HUES6 (cell line): ENCODE data around the gene ACTN4.

Experiments used
- H3K27ac ChIP-seq: 2 replicates; pipeline ENCODE4 v1.7.0; 2013; ENCODE audit warnings: low read depth, mild to moderate bottlenecking, low read length, inconsistent platforms
- H3K27me3 ChIP-seq: 2 replicates; pipeline ENCODE4 v1.6.1; 2013; ENCODE audit warnings: low read length; ENCODE audit not compliant: control insufficient read depth, insufficient read depth
- H3K36me3 ChIP-seq: 2 replicates; pipeline ENCODE4 v1.6.1; 2013; ENCODE audit warnings: low read length; ENCODE audit not compliant: control insufficient read depth, insufficient read depth
- H3K4me1 ChIP-seq: 2 replicates; pipeline ENCODE4 v1.6.1; 2013; ENCODE audit warnings: low read length; ENCODE audit not compliant: control insufficient read depth, insufficient read depth
- H3K4me3 ChIP-seq: 2 replicates; pipeline ENCODE4 v1.5.1; 2013; ENCODE audit warnings: low read depth, low read length
- H3K9ac ChIP-seq: one replicate; pipeline ENCODE4 v1.6.1; 2013; ENCODE audit warnings: mild to moderate bottlenecking, low read length
- H3K9me3 ChIP-seq: 2 replicates; pipeline ENCODE4 v1.6.1; 2013; ENCODE audit warnings: low read depth, low read length; ENCODE audit not compliant: control insufficient read depth, insufficient read depth

ACTN4 gene

DNA sequence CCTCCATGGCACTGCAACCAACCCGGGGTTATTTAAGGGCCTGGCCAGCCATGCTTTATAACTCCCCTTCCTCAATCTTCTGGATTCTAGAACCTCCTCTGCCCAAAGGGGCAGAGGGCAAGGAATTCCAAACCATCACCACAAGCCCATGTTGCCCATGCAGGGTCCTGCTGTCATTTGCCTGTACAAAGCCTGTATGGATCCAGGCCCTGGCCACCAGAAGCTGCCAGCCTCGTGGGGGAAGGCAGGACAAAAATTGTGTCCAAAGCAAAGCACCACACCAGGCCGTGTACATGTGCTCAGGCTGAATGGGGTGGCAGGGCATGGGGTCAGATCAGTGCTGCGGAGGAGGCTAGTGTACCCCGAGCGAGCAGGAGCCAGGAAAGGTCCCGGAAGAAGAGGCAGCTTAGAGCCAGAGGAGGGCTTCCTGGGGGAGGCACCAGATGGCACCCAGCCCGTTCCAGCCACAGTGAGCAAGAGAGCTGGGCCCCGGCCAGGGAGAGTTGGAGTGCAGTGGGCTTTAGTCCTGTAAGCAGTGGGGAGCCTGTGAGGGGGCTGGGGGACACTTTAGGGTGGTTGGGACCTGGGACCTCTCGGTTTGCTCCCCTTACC lies 61.1 kb downstream of the ACTN4 start:
- Histone ChIP-seq H3K4me3 (no peak overlapping the region), H3K36me3 (peaks cover 100% of the 10 kb centered on the region), H3K9me3 (no peaks in the 10 kb centered on the region), H3K9ac (no peak overlapping the region), H3K27ac (no peak overlapping the region; the same call in 1 of the 2 replicates), H3K4me1 (no peaks in the 10 kb centered on the region), H3K27me3 (no peaks in the 10 kb centered on the region)

- Histone ChIP-seq H3K9me3 (no peaks in the 10 kb centered on the region), H3K27ac (no peak overlapping the region; the same call in 1 of the 2 replicates), H3K27me3 (no peaks in the 10 kb centered on the region), H3K9ac (no peak overlapping the region), H3K4me1 (no peaks in the 10 kb centered on the region), H3K4me3 (no peak overlapping the region), H3K36me3 (peaks cover 100% of the 10 kb centered on the region)
Observed at GRCh38 chr19:38709119-38709518, 61.7 kb downstream of the ACTN4 start.

DNA sequence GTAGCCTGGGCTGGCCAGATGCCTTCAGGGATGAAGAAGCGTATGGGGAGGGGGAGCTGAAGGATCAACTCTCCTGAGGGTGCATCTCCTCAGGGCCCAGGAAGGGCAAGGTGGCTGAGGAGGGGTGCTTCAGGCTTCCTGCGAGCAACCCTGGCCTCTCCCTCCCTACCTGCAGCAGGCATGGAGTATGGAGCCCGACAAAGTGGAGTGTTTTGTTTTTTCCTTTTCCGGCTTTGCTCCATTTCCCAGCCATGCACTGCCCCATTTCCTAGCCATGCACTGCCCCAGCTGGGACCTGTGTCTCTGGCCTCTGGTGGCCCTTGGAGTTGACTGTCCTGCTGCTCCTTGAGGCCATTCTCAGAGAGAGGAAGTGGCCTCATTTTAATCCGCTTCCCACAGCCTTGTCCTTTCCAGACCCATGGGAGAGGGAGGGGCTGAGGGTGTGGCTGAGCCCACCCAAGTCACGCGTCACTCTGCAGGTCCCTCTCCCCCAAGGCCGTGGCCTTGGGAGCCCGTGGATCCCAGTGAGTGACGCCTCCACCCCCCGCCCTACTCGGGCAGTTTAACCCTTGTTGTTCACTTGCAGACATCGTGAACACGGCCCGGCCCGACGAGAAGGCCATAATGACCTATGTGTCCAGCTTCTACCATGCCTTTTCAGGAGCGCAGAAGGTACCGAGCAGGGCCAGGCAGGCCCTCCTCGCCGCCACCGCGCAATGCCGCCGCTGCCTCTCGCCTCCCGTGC lies 62.4 kb downstream of the ACTN4 start:
- Histone ChIP-seq H3K4me1 (no peaks in the 10 kb centered on the region), H3K27me3 (no peaks in the 10 kb centered on the region), H3K9me3 (no peaks in the 10 kb centered on the region), H3K4me3 (no peak overlapping the region), H3K27ac (no peak overlapping the region), H3K36me3 (peaks cover 100% of the 10 kb centered on the region), H3K9ac (no peak overlapping the region)

DNA sequence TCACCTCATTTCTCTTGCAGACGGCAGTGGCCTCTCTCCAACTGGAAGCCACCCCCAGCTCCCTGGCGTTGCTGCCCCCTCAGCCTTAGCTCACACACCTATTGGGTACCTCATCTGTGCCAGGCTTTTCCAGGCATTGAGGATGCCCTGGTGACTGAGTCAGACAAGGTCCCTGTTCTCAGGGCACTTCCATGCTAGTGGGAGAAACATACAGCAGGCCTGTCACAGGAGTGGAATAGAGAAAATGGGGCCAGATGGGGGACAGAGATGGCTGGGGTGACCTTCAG lies 62.9 kb downstream of the ACTN4 start:
- H3K36me3 ChIP-seq = peaks cover 97% of the 10 kb centered on the region
- no peak overlapping the region for H3K4me3 ChIP-seq
- no peaks in the 10 kb centered on the region for H3K27me3 ChIP-seq
- H3K27ac ChIP-seq = no peak overlapping the region
- H3K9me3 ChIP-seq = no peaks in the 10 kb centered on the region
- H3K9ac ChIP-seq = no peak overlapping the region
- no peaks in the 10 kb centered on the region for H3K4me1 ChIP-seq

DNA sequence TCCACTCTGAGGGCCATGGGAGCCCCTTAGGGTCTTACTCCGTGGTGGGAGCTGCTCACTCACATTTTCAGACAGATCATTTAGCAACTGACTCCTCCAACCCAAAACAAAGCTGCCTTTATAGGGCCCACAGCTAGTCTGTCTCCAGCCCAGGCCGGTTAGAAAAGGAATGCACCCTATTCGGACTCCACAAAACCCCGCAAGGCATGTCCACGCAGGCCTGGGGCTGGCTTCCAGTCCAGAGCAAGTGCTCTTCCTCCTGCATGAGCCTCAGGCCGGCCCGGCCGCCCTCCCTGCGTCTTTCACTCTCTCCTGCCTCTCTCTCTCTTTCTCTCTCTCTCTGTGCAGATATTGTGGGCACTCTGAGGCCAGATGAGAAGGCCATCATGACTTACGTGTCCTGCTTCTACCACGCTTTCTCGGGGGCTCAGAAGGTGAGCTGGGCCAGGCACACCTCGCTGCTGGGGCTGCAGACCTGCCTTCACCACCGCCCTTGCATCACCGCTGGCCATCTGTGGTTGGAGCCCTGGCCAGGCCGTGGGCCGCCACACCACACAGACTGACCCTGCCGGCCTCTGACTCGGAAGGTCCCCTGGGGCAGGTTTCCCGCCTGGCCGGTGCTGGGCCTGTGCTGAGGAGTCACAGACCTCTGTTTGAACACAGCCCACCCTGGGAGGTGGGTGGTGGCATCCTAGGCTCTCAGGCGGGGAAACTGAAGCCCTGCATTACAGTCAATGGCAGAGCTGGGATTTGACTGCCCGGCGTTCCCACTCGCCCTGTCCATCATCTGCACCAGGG lies 63.7 kb downstream of the ACTN4 start:
- H3K27ac ChIP-seq = 0 out of 2 replicates have a peak overlapping the region, but pooled peaks have one; percentile 2
- H3K27me3 ChIP-seq = no peaks in the 10 kb centered on the region
- no peaks in the 10 kb centered on the region for H3K9me3 ChIP-seq
- no peaks in the 10 kb centered on the region for H3K4me1 ChIP-seq
- H3K9ac ChIP-seq = no peak overlapping the region
- H3K4me3 ChIP-seq = no peak overlapping the region
- peaks cover 96% of the 10 kb centered on the region for H3K36me3 ChIP-seq

DNA sequence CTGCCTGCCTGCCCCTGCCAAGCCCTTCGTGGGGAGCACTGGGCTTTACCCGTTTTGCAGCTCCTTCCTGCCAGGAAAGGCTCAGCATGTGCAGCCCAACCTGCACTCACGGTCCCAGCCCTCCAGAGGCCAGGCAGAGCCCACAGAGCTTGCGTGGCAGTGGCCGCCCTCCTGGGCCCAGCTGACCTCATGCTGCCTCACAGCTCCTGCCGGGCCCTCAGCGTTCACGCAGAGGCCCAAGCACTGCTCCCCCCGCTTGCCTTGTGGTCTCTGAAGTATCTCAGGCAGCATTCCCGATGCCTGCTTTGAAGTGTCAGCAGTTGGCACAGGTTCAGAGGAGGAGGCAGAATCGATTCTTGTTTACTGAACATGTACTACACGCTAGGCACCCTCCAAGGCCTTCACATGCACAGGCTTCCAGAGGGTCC lies 64.3 kb downstream of the ACTN4 start:
- H3K27ac ChIP-seq = no peak overlapping the region
- no peaks in the 10 kb centered on the region for H3K27me3 ChIP-seq
- H3K4me3 ChIP-seq = no peak overlapping the region
- H3K4me1 ChIP-seq = no peaks in the 10 kb centered on the region
- peaks cover 96% of the 10 kb centered on the region for H3K36me3 ChIP-seq
- no peaks in the 10 kb centered on the region for H3K9me3 ChIP-seq
- H3K9ac ChIP-seq = no peak overlapping the region

DNA sequence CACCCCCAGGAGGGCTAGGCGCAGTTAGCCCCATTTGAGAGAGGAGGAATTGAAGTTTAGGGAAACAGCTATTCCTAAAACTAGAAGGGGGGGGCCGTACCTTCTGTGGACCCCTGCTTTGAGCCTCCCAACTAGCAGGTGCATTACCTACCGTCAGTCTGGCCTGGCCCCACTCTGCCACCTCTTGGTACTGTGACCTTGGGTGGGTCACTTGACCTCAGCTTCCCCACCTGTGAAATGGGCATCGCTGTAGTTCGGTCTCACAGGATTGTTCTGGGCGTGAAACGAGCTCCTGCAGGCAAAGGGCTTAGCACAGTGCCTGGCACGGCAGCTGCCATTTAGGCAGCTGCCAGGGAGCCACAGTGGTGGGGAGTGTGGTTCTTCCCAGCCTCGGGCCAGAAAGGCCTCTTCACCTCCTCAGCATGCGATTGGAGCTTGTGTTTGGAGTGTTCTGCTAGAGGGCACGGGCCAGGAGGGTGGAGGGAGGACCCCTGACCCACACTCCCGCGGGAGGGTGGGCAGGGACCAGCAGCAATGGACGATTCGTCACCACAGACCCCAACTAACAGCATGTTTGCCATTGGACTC lies 64.8 kb downstream of the ACTN4 start:
- peaks cover 96% of the 10 kb centered on the region for H3K36me3 ChIP-seq
- H3K27me3 ChIP-seq = no peaks in the 10 kb centered on the region
- H3K9ac ChIP-seq = no peak overlapping the region
- no peak overlapping the region for H3K4me3 ChIP-seq
- H3K4me1 ChIP-seq = no peaks in the 10 kb centered on the region
- H3K9me3 ChIP-seq = no peaks in the 10 kb centered on the region
- H3K27ac ChIP-seq = no peak overlapping the region

DNA sequence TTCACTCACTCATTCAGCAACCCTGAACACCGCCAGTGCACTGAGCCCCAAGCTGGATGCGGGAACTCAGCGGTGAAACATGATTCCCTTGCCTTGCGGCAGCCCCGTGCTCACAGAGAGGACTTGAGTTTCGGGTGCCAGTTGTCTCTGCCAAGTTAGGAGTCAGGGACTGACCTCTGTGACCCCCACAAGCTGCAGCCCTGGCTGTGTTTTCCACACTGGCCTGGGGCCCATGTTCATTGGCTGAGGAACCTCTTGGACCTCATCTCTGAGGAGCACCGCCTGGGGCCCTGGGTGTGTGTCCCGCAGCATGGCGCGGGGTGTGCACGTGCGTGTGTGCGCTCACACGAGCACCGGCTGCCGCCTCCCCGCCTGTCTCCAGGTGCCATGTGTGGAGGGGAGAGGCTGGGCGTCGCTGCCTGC lies 65.8 kb downstream of the ACTN4 start:
- Histone ChIP-seq H3K9me3 (no peaks in the 10 kb centered on the region), H3K36me3 (peaks cover 96% of the 10 kb centered on the region), H3K4me1 (no peaks in the 10 kb centered on the region), H3K9ac (no peak overlapping the region), H3K27me3 (no peaks in the 10 kb centered on the region), H3K4me3 (no peak overlapping the region), H3K27ac (no peak overlapping the region)

DNA sequence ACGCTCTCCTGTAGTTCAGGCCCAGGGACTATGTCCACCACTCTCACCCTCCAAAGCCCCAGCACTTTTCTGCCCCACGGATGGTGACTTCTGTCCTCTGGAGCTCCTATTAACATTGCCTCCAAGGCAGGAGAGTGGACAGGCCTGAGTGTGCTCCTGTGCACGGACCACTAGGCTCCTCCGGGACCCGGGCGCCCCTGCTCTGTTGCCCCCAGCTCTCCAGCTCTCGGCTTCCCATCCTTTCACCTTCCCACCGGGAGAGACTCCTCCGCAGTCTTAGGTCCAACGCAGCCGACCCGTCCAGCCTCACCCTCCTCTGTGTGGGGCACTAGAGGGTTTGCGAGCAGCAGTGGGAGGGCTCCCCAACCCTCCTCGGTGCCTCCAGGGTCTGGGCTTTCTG lies 66.4 kb downstream of the ACTN4 start:
- Histone ChIP-seq H3K9ac (no peak overlapping the region), H3K4me1 (peaks cover 5% of the 10 kb centered on the region; the same call in 1 of the 2 replicates), H3K36me3 (peaks cover 96% of the 10 kb centered on the region), H3K27me3 (no peaks in the 10 kb centered on the region), H3K4me3 (no peak overlapping the region), H3K9me3 (no peaks in the 10 kb centered on the region), H3K27ac (no peak overlapping the region)

DNA sequence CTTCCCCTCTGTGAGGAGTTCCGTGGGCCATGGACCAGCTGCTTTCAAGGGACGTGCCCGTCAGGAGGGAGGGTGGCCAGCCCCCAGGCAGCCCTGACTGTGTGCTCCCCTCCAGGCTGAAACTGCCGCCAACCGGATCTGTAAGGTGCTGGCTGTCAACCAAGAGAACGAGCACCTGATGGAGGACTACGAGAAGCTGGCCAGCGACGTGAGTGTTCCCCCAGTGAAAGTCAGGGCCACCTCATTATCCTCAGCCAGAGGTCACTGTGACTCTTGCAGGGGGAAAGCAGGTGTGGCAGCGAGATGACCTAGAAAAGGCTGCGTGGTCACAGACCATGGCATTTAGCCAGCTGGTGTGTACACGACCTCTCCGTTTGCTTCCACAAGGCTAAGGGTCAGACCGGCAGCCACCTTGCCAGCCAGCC lies 66.9 kb downstream of the ACTN4 start:
- Histone ChIP-seq H3K4me1 (peaks cover 5% of the 10 kb centered on the region; the same call in 1 of the 2 replicates), H3K9me3 (no peaks in the 10 kb centered on the region), H3K9ac (no peak overlapping the region), H3K4me3 (no peak overlapping the region), H3K27me3 (no peaks in the 10 kb centered on the region), H3K27ac (no peak overlapping the region), H3K36me3 (peaks cover 96% of the 10 kb centered on the region)

DNA sequence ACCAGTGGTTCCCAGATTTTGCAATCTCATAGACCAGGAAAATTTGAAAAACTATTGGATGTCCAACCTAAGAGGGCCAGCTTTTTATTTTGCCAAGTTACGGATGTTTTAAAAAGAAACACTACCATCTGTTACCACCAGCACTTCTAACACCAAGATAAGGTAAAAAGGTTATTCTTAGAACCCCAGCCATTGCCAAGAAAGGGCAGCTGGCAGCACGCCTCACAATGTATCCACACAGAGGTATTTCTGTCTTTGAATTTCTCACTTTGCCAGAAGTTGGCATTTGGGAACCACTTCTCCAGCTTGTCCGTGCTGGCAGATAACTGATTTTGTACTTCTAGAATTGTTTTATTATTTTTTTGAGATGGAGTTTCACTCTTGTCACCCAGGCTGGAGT lies 68.1 kb downstream of the ACTN4 start:
- no peaks in the 10 kb centered on the region for H3K27me3 ChIP-seq
- H3K36me3 ChIP-seq = peaks cover 96% of the 10 kb centered on the region
- peaks cover 5% of the 10 kb centered on the region; the same call in 1 of the 2 replicates for H3K4me1 ChIP-seq
- no peaks in the 10 kb centered on the region for H3K9me3 ChIP-seq
- H3K4me3 ChIP-seq = no peak overlapping the region
- no peak overlapping the region for H3K9ac ChIP-seq
- H3K27ac ChIP-seq = no peak overlapping the region
